ENCODE results near the gene PCSK2.

GRCh38 chr20:17485017-17485416 lies 258.2 kb downstream of the PCSK2 start:
- TF ChIP-seq CTCF (IDR thresholded peaks at IDR 0.05), result no peak
- no peak for TF ChIP-seq POLR2AphosphoS5 (IDR thresholded peaks at IDR 0.05)
- TF ChIP-seq POLR2A (IDR thresholded peaks at IDR 0.05; ENCODE audit: low read depth), result no peak
- TF ChIP-seq EP300 (IDR thresholded peaks at IDR 0.05), result no peak

Data from esophagus muscularis mucosa (tissue), 4 donors.